Stimulated activated naive B cell treated with anti-CD40 and anti-IgM and Interleukin-4, amounts not matched to agents 10 μg/mL and 1 μg/mL and 100 μg/mL, for 72 hours (primary cell): ENCODE measurements around the gene SP3.

Source experiments
- ATAC-seq, 2 donors: fragments of 150-1000 bp; cut with Tn5 transposase; replicated peaks; 2 replicates each; pipeline ENCODE4 v1.10.0; 2021; ENCODE audit warnings: moderate library complexity in 1 of 2
- DNase-seq: peaks from one replicate; pipeline ENCODE4 v3.0.0; 2021
- H3K27ac Mint-ChIP-seq: one replicate; pipeline ENCODE4 v1.8.0; 2022; ENCODE audit warnings: mild to moderate bottlenecking, mixed read lengths
- H3K27me3 Mint-ChIP-seq, 2 donors: one replicate each; pipeline ENCODE4 v1.8.0; 2022; ENCODE audit warnings: mixed read lengths in 2 of 2
- H3K36me3 Mint-ChIP-seq, 2 donors: one replicate each; pipeline ENCODE4 v1.8.0; 2022; ENCODE audit warnings: mixed read lengths in 2 of 2, mild to moderate bottlenecking in 1 of 2
- H3K4me1 Mint-ChIP-seq, 2 donors: one replicate each; pipeline ENCODE4 v1.8.0; 2022; ENCODE audit warnings: mixed read lengths in 2 of 2, mild to moderate bottlenecking in 1 of 2
- H3K4me3 Mint-ChIP-seq, 2 donors: one replicate each; pipeline ENCODE4 v1.8.0; 2022; ENCODE audit warnings: mild to moderate bottlenecking in 2 of 2, mixed read lengths in 2 of 2, moderate library complexity in 1 of 2
- H3K9me3 Mint-ChIP-seq, 2 donors: one replicate each; pipeline ENCODE4 v1.8.0; 2022; ENCODE audit warnings: mixed read lengths in 2 of 2, mild to moderate bottlenecking in 1 of 2

SP3 gene

GRCh38 chr2:173965372-173966025 is at the start of gene SP3:
Gene SP3 (minus strand): TSS chr2:173965373. CDS start chr2:173965171, 202 bp downstream.
- peak; percentile 96 for DNase-seq
- ATAC-seq, result peak; percentile 77 to 78
- Mint-ChIP-seq H3K4me3 (peak within 1 kb of the TSS; percentile 97 to 99), H3K36me3 (peaks cover 13 to 32% of the 10 kb centered on the region in 2 donors), H3K9me3 (no peaks in the 10 kb centered on the region), H3K27ac (peak within 1 kb of the TSS; percentile 100), H3K27me3 (no peaks in the 10 kb centered on the region), H3K4me1 (peaks cover 15 to 25% of the 10 kb centered on the region in 2 donors)

GRCh38 chr2:174014699-174015070 is 49.5 kb upstream of the SP3 start:
- Mint-ChIP-seq H3K27me3 (no peaks in the 10 kb centered on the region), H3K36me3 (no peaks in the 10 kb centered on the region), H3K27ac (no peak overlapping the region), H3K4me1 (peaks cover 7 to 15% of the 10 kb centered on the region in 2 donors), H3K4me3 (no peak overlapping the region), H3K9me3 (no peaks in the 10 kb centered on the region)
- ATAC-seq (peak in 1 of 2 donors; percentile 42), DNase-seq (no peak)

- no peaks in the 10 kb centered on the region for H3K36me3 Mint-ChIP-seq
- no peak for DNase-seq
- no peaks in the 10 kb centered on the region for H3K9me3 Mint-ChIP-seq
- H3K4me1 Mint-ChIP-seq, result peaks cover 7 to 15% of the 10 kb centered on the region in 2 donors
- peak overlapping the region in 1 of 2 donors; percentile 75 for H3K4me3 Mint-ChIP-seq
- no peak for ATAC-seq
- no peak overlapping the region for H3K27ac Mint-ChIP-seq
- no peaks in the 10 kb centered on the region for H3K27me3 Mint-ChIP-seq
Measured at GRCh38 chr2:174014011-174014698, 49.0 kb upstream of the SP3 start.

GRCh38 chr2:174013315-174013751 is 48.2 kb upstream of the SP3 start:
- H3K4me3 Mint-ChIP-seq, result peak overlapping the region; percentile 75 to 85
- H3K9me3 Mint-ChIP-seq, result no peaks in the 10 kb centered on the region
- peak overlapping the region; percentile 67 for H3K27ac Mint-ChIP-seq
- H3K27me3 Mint-ChIP-seq, result no peaks in the 10 kb centered on the region
- ATAC-seq (no peak), DNase-seq (no peak)
- H3K4me1 Mint-ChIP-seq, result peaks cover 7 to 15% of the 10 kb centered on the region in 2 donors
- H3K36me3 Mint-ChIP-seq, result no peaks in the 10 kb centered on the region

GRCh38 chr2:174012347-174013314 is 47.5 kb upstream of the SP3 start:
- H3K4me1 Mint-ChIP-seq, result peaks cover 7 to 15% of the 10 kb centered on the region in 2 donors
- peak; percentile 81 to 82 for ATAC-seq
- peak; percentile 15 for DNase-seq
- peak overlapping the region; percentile 67 for H3K27ac Mint-ChIP-seq
- peak overlapping the region; percentile 75 to 85 for H3K4me3 Mint-ChIP-seq
- H3K36me3 Mint-ChIP-seq, result no peaks in the 10 kb centered on the region
- no peaks in the 10 kb centered on the region for H3K27me3 Mint-ChIP-seq
- H3K9me3 Mint-ChIP-seq, result no peaks in the 10 kb centered on the region

- H3K4me1 Mint-ChIP-seq, result peaks cover 7 to 15% of the 10 kb centered on the region in 2 donors
- no peak overlapping the region for H3K4me3 Mint-ChIP-seq
- no peaks in the 10 kb centered on the region for H3K9me3 Mint-ChIP-seq
- no peak overlapping the region for H3K27ac Mint-ChIP-seq
- ATAC-seq, result no peak
- no peaks in the 10 kb centered on the region for H3K36me3 Mint-ChIP-seq
- no peaks in the 10 kb centered on the region for H3K27me3 Mint-ChIP-seq
- DNase-seq, result no peak
Measured at GRCh38 chr2:174011796-174012195, 46.6 kb upstream of the SP3 start.

GRCh38 chr2:174011173-174011572 is 46.0 kb upstream of the SP3 start:
- Mint-ChIP-seq H3K27me3 (no peaks in the 10 kb centered on the region), H3K36me3 (no peaks in the 10 kb centered on the region), H3K4me3 (no peak overlapping the region), H3K27ac (no peak overlapping the region), H3K4me1 (peaks cover 7 to 15% of the 10 kb centered on the region in 2 donors), H3K9me3 (no peaks in the 10 kb centered on the region)
- no peak for DNase-seq
- no peak for ATAC-seq

- DNase-seq (no peak), ATAC-seq (no peak)
- no peak overlapping the region for H3K27ac Mint-ChIP-seq
- peaks cover 6 to 15% of the 10 kb centered on the region in 2 donors for H3K4me1 Mint-ChIP-seq
- H3K36me3 Mint-ChIP-seq, result no peaks in the 10 kb centered on the region
- H3K9me3 Mint-ChIP-seq, result no peaks in the 10 kb centered on the region
- peaks cover 0 to 5% of the 10 kb centered on the region in 2 donors for H3K27me3 Mint-ChIP-seq
- no peak overlapping the region for H3K4me3 Mint-ChIP-seq
Measured at GRCh38 chr2:174009488-174010223, 44.5 kb upstream of the SP3 start.

GRCh38 chr2:174008720-174009119 is 43.5 kb upstream of the SP3 start:
- no peak overlapping the region for H3K4me3 Mint-ChIP-seq
- no peak overlapping the region for H3K27ac Mint-ChIP-seq
- H3K27me3 Mint-ChIP-seq, result peaks cover 0 to 5% of the 10 kb centered on the region in 2 donors
- H3K36me3 Mint-ChIP-seq, result no peaks in the 10 kb centered on the region
- H3K9me3 Mint-ChIP-seq, result no peaks in the 10 kb centered on the region
- no peak for DNase-seq
- ATAC-seq, result no peak
- peaks cover 4 to 13% of the 10 kb centered on the region in 2 donors for H3K4me1 Mint-ChIP-seq

- no peak for DNase-seq
- Mint-ChIP-seq H3K9me3 (no peaks in the 10 kb centered on the region), H3K36me3 (no peaks in the 10 kb centered on the region), H3K27me3 (peaks cover 0 to 5% of the 10 kb centered on the region in 2 donors), H3K4me1 (no peaks in the 10 kb centered on the region), H3K4me3 (no peak overlapping the region), H3K27ac (no peak overlapping the region)
- no peak for ATAC-seq
Measured at GRCh38 chr2:174007010-174007409, 41.8 kb upstream of the SP3 start.

GRCh38 chr2:174005801-174006419 is 40.7 kb upstream of the SP3 start:
- no peak for ATAC-seq
- DNase-seq, result no peak
- H3K36me3 Mint-ChIP-seq, result no peaks in the 10 kb centered on the region
- no peak overlapping the region for H3K4me3 Mint-ChIP-seq
- H3K27ac Mint-ChIP-seq, result no peak overlapping the region
- no peaks in the 10 kb centered on the region for H3K4me1 Mint-ChIP-seq
- H3K9me3 Mint-ChIP-seq, result no peaks in the 10 kb centered on the region
- peaks cover 0 to 5% of the 10 kb centered on the region in 2 donors for H3K27me3 Mint-ChIP-seq

GRCh38 chr2:174004905-174005605 is 39.9 kb upstream of the SP3 start:
- no peak overlapping the region for H3K4me3 Mint-ChIP-seq
- peak in 1 of 2 donors; percentile 43 for ATAC-seq
- DNase-seq, result no peak
- H3K4me1 Mint-ChIP-seq, result no peaks in the 10 kb centered on the region
- no peaks in the 10 kb centered on the region for H3K36me3 Mint-ChIP-seq
- H3K9me3 Mint-ChIP-seq, result no peaks in the 10 kb centered on the region
- H3K27ac Mint-ChIP-seq, result no peak overlapping the region
- peaks cover 0 to 5% of the 10 kb centered on the region in 2 donors for H3K27me3 Mint-ChIP-seq
